HPDE6-E6E7 (cell line): Measurements from ENCODE around the gene SKI.

ENCODE experiments used
- DNase-seq: peaks from one replicate; pipeline ENCODE4 v3.0.0; 2011; ENCODE audit warnings: missing footprints; ENCODE audit errors: extremely low spot score

SKI gene

GRCh38 chr1:2339206-2340085 is 111.3 kb downstream of the SKI start:
- no peak for DNase-seq

- no peak for DNase-seq
These were observed 112.2 kb downstream of the SKI start for GRCh38 chr1:2340086-2340917.

- DNase-seq, result no peak
These were observed 112.8 kb downstream of the SKI start for GRCh38 chr1:2340918-2341254.

- DNase-seq, result no peak
These were observed 113.7 kb downstream of the SKI start for GRCh38 chr1:2341706-2342383.

GRCh38 chr1:2342384-2343022 is 114.4 kb downstream of the SKI start:
- DNase-seq, result no peak

GRCh38 chr1:2343023-2343935 is 115.2 kb downstream of the SKI start:
- no peak for DNase-seq

GRCh38 chr1:2344121-2344681 is 116.1 kb downstream of the SKI start:
- no peak for DNase-seq

- DNase-seq, result no peak
These were observed 116.7 kb downstream of the SKI start for GRCh38 chr1:2344744-2345296.

- no peak for DNase-seq
These were observed 117.4 kb downstream of the SKI start for GRCh38 chr1:2345297-2346075.

GRCh38 chr1:2346691-2347408 is 118.7 kb downstream of the SKI start:
- no peak for DNase-seq

GRCh38 chr1:2347409-2347785 is 119.3 kb downstream of the SKI start:
- no peak for DNase-seq

- no peak for DNase-seq
These were observed 119.8 kb downstream of the SKI start for GRCh38 chr1:2347896-2348295.

GRCh38 chr1:2348346-2349325 is 120.5 kb downstream of the SKI start:
- no peak for DNase-seq

GRCh38 chr1:2349806-2350205 is 121.7 kb downstream of the SKI start:
- DNase-seq, result no peak

- DNase-seq, result no peak
These were observed 122.4 kb downstream of the SKI start for GRCh38 chr1:2350501-2350900.

- DNase-seq, result no peak
These were observed 123.0 kb downstream of the SKI start for GRCh38 chr1:2350911-2351655.

GRCh38 chr1:2351723-2352122 is 123.6 kb downstream of the SKI start:
- no peak for DNase-seq
